ENCODE measurements around the gene WSCD2.

The WSCD2 gene

DNA sequence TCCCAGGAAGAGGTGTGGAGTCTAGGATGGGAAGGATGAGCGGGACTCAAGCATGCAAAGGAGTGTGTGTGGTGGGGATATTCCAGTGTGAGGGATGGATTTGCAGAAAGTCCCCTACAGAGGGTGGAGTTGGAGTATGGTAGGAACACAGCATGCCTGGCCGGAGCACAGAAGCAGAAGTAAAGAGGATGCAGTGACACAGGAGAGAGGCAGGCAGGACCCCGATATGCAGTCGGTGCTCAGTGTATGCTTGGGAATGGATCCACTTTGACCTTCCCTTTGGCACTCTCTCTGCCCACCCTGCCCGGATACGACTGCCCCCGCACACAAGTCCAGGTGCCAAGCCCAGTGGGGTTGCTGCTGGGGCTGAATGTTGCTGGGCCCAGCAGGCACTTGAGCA lies 21.3 kb downstream of the WSCD2 start:
- no peaks in the 10 kb centered on the region for H3K36me3 ChIP-seq (ENCODE audit: control insufficient read depth, insufficient read depth, low read length)
- TF ChIP-seq, protein P1, sequence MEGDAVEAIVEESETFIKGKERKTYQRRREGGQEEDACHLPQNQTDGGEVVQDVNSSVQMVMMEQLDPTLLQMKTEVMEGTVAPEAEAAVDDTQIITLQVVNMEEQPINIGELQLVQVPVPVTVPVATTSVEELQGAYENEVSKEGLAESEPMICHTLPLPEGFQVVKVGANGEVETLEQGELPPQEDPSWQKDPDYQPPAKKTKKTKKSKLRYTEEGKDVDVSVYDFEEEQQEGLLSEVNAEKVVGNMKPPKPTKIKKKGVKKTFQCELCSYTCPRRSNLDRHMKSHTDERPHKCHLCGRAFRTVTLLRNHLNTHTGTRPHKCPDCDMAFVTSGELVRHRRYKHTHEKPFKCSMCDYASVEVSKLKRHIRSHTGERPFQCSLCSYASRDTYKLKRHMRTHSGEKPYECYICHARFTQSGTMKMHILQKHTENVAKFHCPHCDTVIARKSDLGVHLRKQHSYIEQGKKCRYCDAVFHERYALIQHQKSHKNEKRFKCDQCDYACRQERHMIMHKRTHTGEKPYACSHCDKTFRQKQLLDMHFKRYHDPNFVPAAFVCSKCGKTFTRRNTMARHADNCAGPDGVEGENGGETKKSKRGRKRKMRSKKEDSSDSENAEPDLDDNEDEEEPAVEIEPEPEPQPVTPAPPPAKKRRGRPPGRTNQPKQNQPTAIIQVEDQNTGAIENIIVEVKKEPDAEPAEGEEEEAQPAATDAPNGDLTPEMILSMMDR (IDR thresholded peaks at IDR 0.05; ENCODE audit: insufficient read depth, low read length, poor library complexity, severe bottlenecking): no peak
- no peak for DNase-seq (ENCODE audit: extremely low read depth, insufficient read length)
- no peak overlapping the region for H3K4me3 ChIP-seq (replicated peaks; ENCODE audit: low read depth, low read length)
- H3K27me3 ChIP-seq (replicated peaks; ENCODE audit: control insufficient read depth, insufficient read depth, low read length): peaks cover 3% of the 10 kb centered on the region

DNA sequence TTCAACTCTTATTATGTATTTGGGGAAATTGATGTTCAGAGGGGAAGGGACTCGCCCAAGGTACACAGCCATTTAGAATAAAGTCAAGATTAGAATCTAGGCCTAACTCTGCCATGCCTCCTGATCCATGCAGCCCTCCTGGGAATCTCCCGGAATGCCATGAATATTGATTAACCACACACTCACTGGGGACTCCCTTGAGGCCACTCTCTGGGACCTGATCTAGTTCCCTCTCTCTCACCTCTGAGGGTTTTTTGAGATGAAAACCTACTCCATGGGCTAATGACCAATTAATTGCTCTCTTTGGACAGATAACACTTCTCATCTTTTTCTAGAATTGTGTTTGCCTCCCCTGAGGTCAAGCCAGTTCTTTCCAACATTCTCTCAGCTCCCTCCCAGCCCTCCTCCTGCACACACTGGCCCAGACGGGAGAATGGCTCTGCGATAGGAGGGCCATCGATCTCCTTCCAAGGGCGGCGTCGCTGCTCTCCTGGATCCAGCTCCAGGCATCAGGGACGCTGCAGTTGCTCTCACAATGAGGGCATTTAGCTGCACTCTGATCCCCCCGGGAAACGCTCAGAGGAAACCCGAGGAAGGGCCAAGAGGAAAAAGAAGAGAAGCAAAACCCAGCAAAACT lies 22.6 kb downstream of the WSCD2 start:
- no peak for DNase-seq (ENCODE audit: extremely low read depth, insufficient read length)
- H3K27me3 ChIP-seq (replicated peaks; ENCODE audit: control insufficient read depth, insufficient read depth, low read length): peaks cover 3% of the 10 kb centered on the region
- H3K36me3 ChIP-seq (ENCODE audit: control insufficient read depth, insufficient read depth, low read length): no peaks in the 10 kb centered on the region
- no peak overlapping the region for H3K4me3 ChIP-seq (replicated peaks; ENCODE audit: low read depth, low read length)
- TF ChIP-seq, protein P1 (IDR thresholded peaks at IDR 0.05; ENCODE audit: insufficient read depth, low read length, poor library complexity, severe bottlenecking): no peak

DNA sequence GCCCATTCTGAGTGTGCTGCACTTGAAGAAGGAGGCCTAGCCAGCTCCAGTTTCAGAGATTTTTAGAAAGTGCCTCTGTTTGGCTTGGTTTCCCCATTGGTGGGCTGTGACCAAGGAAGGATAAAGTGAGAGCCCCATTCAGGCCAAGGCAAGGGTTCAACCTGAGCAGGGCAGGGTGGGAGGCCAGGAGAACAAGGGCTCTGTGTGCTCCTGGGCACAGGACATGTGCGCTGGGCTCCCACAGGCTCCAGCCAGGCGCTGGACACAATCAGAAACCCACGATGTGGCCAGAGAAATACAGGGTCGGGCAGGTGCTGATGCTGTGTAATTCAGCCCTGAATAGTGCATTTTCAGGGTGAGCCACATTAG lies 23.1 kb downstream of the WSCD2 start:
- TF ChIP-seq, protein P1 (IDR thresholded peaks at IDR 0.05; ENCODE audit: insufficient read depth, low read length, poor library complexity, severe bottlenecking): no peak
- Histone ChIP-seq H3K4me3 (replicated peaks; ENCODE audit: low read depth, low read length) (no peak overlapping the region), H3K36me3 (ENCODE audit: control insufficient read depth, insufficient read depth, low read length) (no peaks in the 10 kb centered on the region), H3K27me3 (replicated peaks; ENCODE audit: control insufficient read depth, insufficient read depth, low read length) (peaks cover 3% of the 10 kb centered on the region)
- DNase-seq (ENCODE audit: extremely low read depth, insufficient read length): no peak

DNA sequence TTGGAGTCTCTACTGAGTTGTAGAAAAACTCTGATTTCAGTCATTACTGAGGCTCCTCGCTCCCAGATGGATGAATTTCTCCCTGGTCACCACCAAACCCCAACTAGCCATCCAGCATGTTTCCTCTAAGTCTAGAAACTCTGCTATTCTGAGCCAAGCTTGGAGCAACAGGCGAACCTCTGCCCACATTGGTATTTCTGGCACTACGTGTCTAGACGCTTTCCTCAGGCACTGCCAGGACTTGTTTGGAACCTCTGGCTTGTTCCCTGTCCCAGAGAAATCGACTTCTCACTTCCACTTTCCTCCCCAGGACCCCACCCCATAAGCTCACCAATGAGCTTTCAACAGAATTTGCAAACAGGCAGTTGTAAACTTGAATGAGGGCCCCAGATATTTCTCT lies 27.6 kb downstream of the WSCD2 start:
- TF ChIP-seq, protein P1 (IDR thresholded peaks at IDR 0.05; ENCODE audit: insufficient read depth, low read length, poor library complexity, severe bottlenecking): no peak
- no peak overlapping the region for H3K4me3 ChIP-seq (replicated peaks; ENCODE audit: low read depth, low read length)

DNA sequence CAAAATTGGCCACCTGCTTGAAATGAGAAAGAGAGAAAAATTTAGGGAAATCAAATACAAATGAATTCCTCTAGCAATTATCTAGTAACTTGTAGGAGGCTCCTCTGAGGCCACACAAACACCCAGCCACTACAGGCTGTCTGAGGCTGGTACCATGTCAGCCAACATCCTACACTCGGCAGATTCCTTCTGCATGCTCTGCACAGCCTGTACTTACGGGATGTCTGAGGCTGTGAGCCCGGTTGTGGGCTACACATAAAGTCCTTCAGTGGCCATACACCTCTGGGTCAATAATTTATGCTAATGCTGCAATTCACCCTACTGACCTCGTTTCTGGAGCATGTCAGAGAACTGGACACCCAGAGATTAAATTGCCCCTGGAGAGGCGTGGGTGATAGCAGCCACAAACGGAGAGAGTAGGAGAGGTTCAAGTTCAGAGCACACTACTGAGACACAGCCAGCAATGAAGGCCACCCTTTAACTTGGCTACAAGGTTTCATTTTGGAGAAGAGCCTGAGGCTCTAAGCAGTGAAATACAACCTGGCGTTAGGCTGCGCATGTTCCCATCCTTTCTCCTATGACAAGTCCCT lies 28.9 kb downstream of the WSCD2 start:
- TF ChIP-seq, protein P1 (IDR thresholded peaks at IDR 0.05; ENCODE audit: insufficient read depth, low read length, poor library complexity, severe bottlenecking): no peak
- H3K36me3 ChIP-seq (ENCODE audit: control insufficient read depth, insufficient read depth, low read length): no peaks in the 10 kb centered on the region
- H3K4me3 ChIP-seq (replicated peaks; ENCODE audit: low read depth, low read length): no peak overlapping the region

More for the DNA sequence above, 27.6 kb downstream of the WSCD2 start:
- Histone ChIP-seq H3K36me3 (ENCODE audit: control insufficient read depth, insufficient read depth, low read length) (no peaks in the 10 kb centered on the region), H3K27me3 (replicated peaks; ENCODE audit: control insufficient read depth, insufficient read depth, low read length) (no peaks in the 10 kb centered on the region; the same call in 1 of the 2 replicates)
- no peak for DNase-seq (ENCODE audit: extremely low read depth, insufficient read length)

More for the DNA sequence above, 28.9 kb downstream of the WSCD2 start:
- H3K27me3 ChIP-seq (replicated peaks; ENCODE audit: control insufficient read depth, insufficient read depth, low read length): peaks cover 3% of the 10 kb centered on the region
- no peak for DNase-seq (ENCODE audit: extremely low read depth, insufficient read length)
